Stimulated activated CD4-positive, alpha-beta T cell treated with anti-CD3 and anti-CD28 coated beads, TNF-alpha, amount 100 ng/mL, for 24 hours (primary cell): ENCODE measurements around the gene DLG5.

ENCODE experiments used
- DNase-seq, 3 experiments: peaks; one replicate each; pipeline ENCODE4 v3.0.0-alpha.2; 2020; ENCODE audit warnings: low read depth in 3 of 3

Gene DLG5

GRCh38 chr10:77820349-77820748, 106.2 kb downstream of the DLG5 start:
- DNase-seq, result no peak

GRCh38 chr10:77819210-77820112, 107.1 kb downstream of the DLG5 start:
- DNase-seq, result no peak

- no peak for DNase-seq
Observed at GRCh38 chr10:77818378-77818777, 108.2 kb downstream of the DLG5 start.

GRCh38 chr10:77817541-77817940, 109.0 kb downstream of the DLG5 start:
- no peak for DNase-seq

- no peak for DNase-seq
Observed at GRCh38 chr10:77816311-77816710, 110.2 kb downstream of the DLG5 start.

GRCh38 chr10:77812741-77813140, 113.8 kb downstream of the DLG5 start:
- DNase-seq, result no peak

GRCh38 chr10:77811831-77812430, 114.6 kb downstream of the DLG5 start:
- no peak for DNase-seq

- DNase-seq, result no peak
Observed at GRCh38 chr10:77810446-77811335, 115.9 kb downstream of the DLG5 start.

GRCh38 chr10:77809336-77809735, 117.2 kb downstream of the DLG5 start:
- no peak for DNase-seq

GRCh38 chr10:77807706-77808105, 118.8 kb downstream of the DLG5 start:
- no peak for DNase-seq

GRCh38 chr10:77806511-77807157, 119.9 kb downstream of the DLG5 start:
- no peak for DNase-seq

- DNase-seq, result no peak
Observed at GRCh38 chr10:77805676-77806075, 120.9 kb downstream of the DLG5 start.

GRCh38 chr10:77804371-77804770, 122.2 kb downstream of the DLG5 start:
- DNase-seq, result no peak

- peak in 2 of 3 experiments; percentile 2 to 20 for DNase-seq
Observed at GRCh38 chr10:77801474-77802161, 124.9 kb downstream of the DLG5 start.

GRCh38 chr10:77800738-77801266, 125.8 kb downstream of the DLG5 start:
- no peak for DNase-seq

GRCh38 chr10:77800320-77800719, 126.2 kb downstream of the DLG5 start:
- no peak for DNase-seq

- no peak for DNase-seq
Observed at GRCh38 chr10:77799352-77799751, 127.2 kb downstream of the DLG5 start.

- DNase-seq, result no peak
Observed at GRCh38 chr10:77798940-77799339, 127.6 kb downstream of the DLG5 start.

- no peak for DNase-seq
Observed at GRCh38 chr10:77796311-77796915, 130.1 kb downstream of the DLG5 start.

GRCh38 chr10:77795426-77796055, 131.0 kb downstream of the DLG5 start:
- no peak for DNase-seq
